A673 (cell line): ENCODE data around the gene SGSM2. TPM values are rescaled to one million over a fixed set of nuclear protein-coding genes. Genes with fewer than 3 reads are reported as not detected.

ENCODE experiments used
- BruUV-seq: library from RNA; stranded (reverse); fragments of 400-500 nt; replicated peaks from 2 replicates; lab custom pipeline; 2021; lab: Mats Ljungman, UMichigan
- CTCF ChIA-PET: fragments of 300-600 bp; sonication (Branson Sonifier 250); formaldehyde crosslinking; loops from one replicate; lab custom pipeline; 2022; ENCODE audit warnings: antibody characterized with exemption; lab: Charles Lee
- POLR2A ChIA-PET: fragments of 300-600 bp; sonication (Branson Sonifier 250); formaldehyde crosslinking; loops from one replicate; lab custom pipeline; 2022; ENCODE audit warnings: antibody characterized with exemption; ENCODE audit not compliant: low non-redundant PET; lab: Charles Lee
- DNase-seq: peaks from one replicate; pipeline ENCODE4 v3.0.0-alpha.2; 2015; ENCODE audit warnings: low spot score
- H3K27ac ChIP-seq: fragments of 200-600 bp; sonication (generic); 2 replicates; pipeline ENCODE4 v1.5.1; 2016; ENCODE audit warnings: mixed run types, low read depth, mild to moderate bottlenecking, mixed read lengths, antibody characterized with exemption, low read length; ENCODE audit not compliant: poor library complexity, severe bottlenecking
- H3K27me3 ChIP-seq: fragments of 200-600 bp; sonication (generic); replicated peaks from 2 replicates; pipeline ENCODE4 v1.6.1; 2017; ENCODE audit warnings: mixed run types, low read depth, mild to moderate bottlenecking, mixed read lengths, antibody characterized with exemption, low read length; ENCODE audit not compliant: insufficient read depth, poor library complexity
- H3K36me3 ChIP-seq: fragments of 200-600 bp; sonication (generic); 2 replicates; pipeline ENCODE4 v1.6.1; 2016; ENCODE audit warnings: mixed run types, mild to moderate bottlenecking, mixed read lengths, antibody characterized with exemption, low read length; ENCODE audit not compliant: insufficient read depth, poor library complexity, severe bottlenecking
- H3K4me1 ChIP-seq: fragments of 200-600 bp; sonication (generic); 2 replicates; pipeline ENCODE4 v1.6.1; 2017; ENCODE audit warnings: mixed run types, mild to moderate bottlenecking, mixed read lengths, antibody characterized with exemption, low read length; ENCODE audit not compliant: insufficient read depth, poor library complexity, severe bottlenecking
- H3K4me3 ChIP-seq: fragments of 200-600 bp; sonication (generic); 2 replicates; pipeline ENCODE4 v1.5.1; 2016; ENCODE audit warnings: low read depth, mixed run types, mild to moderate bottlenecking, mixed read lengths, low read length; ENCODE audit not compliant: poor library complexity, severe bottlenecking
- H3K9me3 ChIP-seq: fragments of 200-600 bp; sonication (generic); 2 replicates; pipeline ENCODE4 v1.6.1; 2016; ENCODE audit warnings: mixed run types, low read depth, mild to moderate bottlenecking, mixed read lengths, antibody characterized with exemption, low read length; ENCODE audit not compliant: poor library complexity, severe bottlenecking
- EZH2 ChIP-seq: fragments of 200-600 bp; sonication (generic); IDR thresholded peaks from 2 replicates; pipeline ENCODE4 v1.6.1; 2017; ENCODE audit warnings: borderline replicate concordance, low read depth, mild to moderate bottlenecking, mixed read lengths, antibody characterized with exemption, low read length; ENCODE audit not compliant: poor library complexity, severe bottlenecking
- intact Hi-C: fragments of 100-400 bp; cut with micrococcal nuclease; formaldehyde crosslinking; loops from one replicate; pipeline ENCODE4 v1.10.0; 2022; ENCODE audit not compliant: unreplicated experiment
- total RNA-seq: library from RNA; stranded (reverse); gene quantifications from 2 replicates; pipeline ENCODE4 v1.2.3, GENCODE V29; 2021
- TF ChIP-seq, protein P1 (sequence below): fragments of 300-800, 200-600 bp; sonication (generic); conservative IDR thresholded peaks from 2 replicates; pipeline ENCODE4 v1.5.1; 2017; ENCODE audit warnings: low read depth, mild to moderate bottlenecking, antibody characterized with exemption, low read length, moderate library complexity, mixed read lengths

SGSM2 gene
- total RNA-seq, 1 experiment from 2014 or later: 81.2 TPM

DNA sequence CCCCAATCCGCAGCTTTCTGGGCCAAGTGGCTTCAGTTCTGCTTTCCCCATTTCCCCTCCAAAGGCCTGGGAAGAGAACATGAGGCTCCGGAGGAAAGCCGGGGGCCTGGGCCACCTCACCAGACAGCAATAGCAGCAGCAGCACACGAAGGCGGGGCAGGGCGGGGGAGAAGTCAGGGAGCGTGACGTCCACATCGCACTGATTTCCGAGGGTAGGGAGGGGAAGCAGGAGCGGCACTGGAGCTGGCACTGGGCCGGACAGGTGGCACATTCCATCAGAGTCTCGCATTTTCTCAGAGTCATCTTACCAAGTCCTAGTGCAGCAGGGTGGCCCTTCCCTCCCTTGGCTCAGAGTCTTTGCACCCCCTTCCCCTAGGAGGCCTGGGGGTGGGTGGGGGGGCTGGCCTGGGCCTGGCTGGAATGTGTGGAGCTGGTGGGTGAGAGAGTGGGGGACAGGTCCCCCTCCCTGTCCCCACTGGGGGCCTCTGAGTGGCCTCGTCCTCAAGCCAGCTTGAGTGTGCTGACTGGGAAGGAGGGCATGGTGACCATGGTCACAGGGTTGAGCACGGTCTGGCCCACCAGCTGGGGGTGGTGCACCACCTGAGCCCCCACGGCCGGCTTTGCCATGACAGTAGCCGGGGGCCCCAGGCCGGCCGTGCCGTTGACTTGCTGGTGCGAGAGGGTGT is 49.2 kb downstream of the SGSM2 start:
- intact Hi-C loops: loop anchor here (10.0 kb wide), 1 partner anchor 298 kb away; no protein-coding TSS in a partner anchor
- H3K36me3 ChIP-seq: peaks cover 11% of the 10 kb centered on the region
- H3K4me3 ChIP-seq: no peak overlapping the region
- no peak for DNase-seq
- H3K4me1 ChIP-seq: no peaks in the 10 kb centered on the region
- no peaks in the 10 kb centered on the region for H3K9me3 ChIP-seq
- ChIA-PET POLR2A (no interaction called here), CTCF (no interaction called here)
- no peaks in the 10 kb centered on the region for H3K27me3 ChIP-seq
- TF ChIP-seq, protein P1, sequence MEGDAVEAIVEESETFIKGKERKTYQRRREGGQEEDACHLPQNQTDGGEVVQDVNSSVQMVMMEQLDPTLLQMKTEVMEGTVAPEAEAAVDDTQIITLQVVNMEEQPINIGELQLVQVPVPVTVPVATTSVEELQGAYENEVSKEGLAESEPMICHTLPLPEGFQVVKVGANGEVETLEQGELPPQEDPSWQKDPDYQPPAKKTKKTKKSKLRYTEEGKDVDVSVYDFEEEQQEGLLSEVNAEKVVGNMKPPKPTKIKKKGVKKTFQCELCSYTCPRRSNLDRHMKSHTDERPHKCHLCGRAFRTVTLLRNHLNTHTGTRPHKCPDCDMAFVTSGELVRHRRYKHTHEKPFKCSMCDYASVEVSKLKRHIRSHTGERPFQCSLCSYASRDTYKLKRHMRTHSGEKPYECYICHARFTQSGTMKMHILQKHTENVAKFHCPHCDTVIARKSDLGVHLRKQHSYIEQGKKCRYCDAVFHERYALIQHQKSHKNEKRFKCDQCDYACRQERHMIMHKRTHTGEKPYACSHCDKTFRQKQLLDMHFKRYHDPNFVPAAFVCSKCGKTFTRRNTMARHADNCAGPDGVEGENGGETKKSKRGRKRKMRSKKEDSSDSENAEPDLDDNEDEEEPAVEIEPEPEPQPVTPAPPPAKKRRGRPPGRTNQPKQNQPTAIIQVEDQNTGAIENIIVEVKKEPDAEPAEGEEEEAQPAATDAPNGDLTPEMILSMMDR: no peak
- no peak for TF ChIP-seq EZH2
- H3K27ac ChIP-seq: no peak overlapping the region
- no TSS peak for BruUV-seq

DNA sequence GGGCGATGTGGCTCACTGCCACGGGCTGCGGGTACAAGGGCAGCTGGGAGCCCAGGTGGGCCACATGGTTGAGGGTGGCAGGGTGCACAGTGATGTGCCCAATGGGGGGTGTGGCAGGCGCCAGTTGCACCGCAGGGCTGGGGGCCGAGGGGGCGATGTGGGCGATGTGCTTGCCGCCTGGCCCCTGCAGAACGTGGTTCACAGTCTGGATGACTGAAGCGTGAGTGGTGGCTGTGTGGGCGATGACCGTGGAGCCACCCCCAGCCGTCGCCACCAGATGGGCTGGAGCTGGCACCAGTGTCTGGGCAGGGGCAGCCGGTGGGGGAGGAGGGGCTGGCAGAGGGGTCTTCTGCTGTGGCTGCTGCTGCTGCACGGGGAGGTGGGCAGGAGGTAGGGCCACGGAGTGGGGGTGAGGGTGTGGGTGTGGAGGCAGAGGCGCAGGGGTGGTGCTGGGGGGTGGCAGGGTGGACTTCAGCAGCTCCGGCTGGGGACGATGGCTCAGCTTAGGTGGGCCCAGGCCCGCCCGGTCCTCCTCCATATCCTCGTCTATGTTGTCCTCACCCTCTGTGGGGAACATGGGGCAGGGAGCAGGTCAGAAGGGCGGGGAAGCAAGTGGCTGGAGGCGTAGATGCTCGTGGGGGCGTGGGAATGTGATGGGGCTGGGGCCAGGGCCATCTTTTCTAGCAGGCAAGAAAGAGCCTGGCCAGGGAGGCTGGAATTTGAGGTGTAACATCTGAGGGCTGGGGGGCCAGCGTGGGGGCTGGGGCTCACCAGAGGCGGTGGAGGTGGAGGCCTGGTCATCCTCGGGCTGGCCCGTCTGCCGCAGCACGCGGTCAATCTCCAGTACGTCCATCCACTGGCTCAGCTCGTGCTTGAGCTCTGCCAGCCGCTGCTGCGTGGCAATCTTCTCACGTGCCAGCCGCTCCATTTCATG is 50.1 kb downstream of the SGSM2 start:
- Histone ChIP-seq H3K27me3 (no peaks in the 10 kb centered on the region), H3K36me3 (peaks cover 11% of the 10 kb centered on the region), H3K27ac (no peak overlapping the region), H3K9me3 (no peaks in the 10 kb centered on the region), H3K4me1 (peaks cover 8% of the 10 kb centered on the region), H3K4me3 (no peak overlapping the region)
- TF ChIP-seq, protein P1: no peak
- no peak for TF ChIP-seq EZH2
- ChIA-PET CTCF (interaction anchor here (1.2 kb wide), 1 partner anchor 29 kb away, joined by 4 read pairs; no protein-coding TSS in a partner anchor), POLR2A (no interaction called here)
- no peak for DNase-seq
- no TSS peak for BruUV-seq
- intact Hi-C loops: loop anchor here (10.0 kb wide), 1 partner anchor 297 kb away; no protein-coding TSS in a partner anchor

DNA sequence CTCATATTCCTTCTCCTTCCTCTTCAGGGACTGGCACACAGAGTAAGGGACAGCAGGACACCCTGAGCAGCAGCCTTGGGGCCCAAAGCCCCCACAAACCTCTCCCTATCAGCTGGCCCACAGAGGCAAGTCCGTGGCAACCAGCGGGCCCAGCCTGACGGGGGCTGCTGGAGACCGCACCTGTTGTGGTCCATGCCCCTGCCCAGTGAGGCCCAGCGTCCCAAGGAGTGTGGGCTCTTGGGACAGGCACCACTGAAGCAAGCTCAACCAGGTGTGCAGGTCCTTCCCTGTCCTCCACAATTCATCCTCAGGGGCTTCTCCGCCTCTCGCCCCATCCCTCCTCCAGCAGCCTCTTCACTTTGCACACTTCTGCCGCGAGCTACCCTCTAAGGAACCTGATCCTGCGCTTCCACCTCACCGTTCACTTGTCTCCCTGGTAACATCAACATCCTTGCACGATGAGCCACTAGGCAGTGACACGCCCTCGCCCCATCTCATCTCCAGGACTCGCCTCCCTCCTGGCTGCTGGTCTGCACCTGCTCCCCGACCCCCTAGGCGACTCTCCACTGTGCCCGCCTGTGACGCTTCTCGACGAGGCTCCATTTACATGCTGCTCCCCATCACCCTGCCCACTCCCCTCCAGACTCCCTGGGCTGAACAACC is 50.9 kb downstream of the SGSM2 start:
- no peaks in the 10 kb centered on the region for H3K27me3 ChIP-seq
- H3K4me1 ChIP-seq: peaks cover 9% of the 10 kb centered on the region
- peaks cover 11% of the 10 kb centered on the region for H3K36me3 ChIP-seq
- BruUV-seq: no TSS peak
- POLR2A ChIA-PET: no interaction called here
- H3K27ac ChIP-seq: no peak overlapping the region
- CTCF ChIA-PET: interaction anchor here (1.2 kb wide), 1 partner anchor 28 kb away, joined by 4 read pairs; no protein-coding TSS in a partner anchor
- no peak overlapping the region for H3K4me3 ChIP-seq
- intact Hi-C loops: loop anchor here (10.0 kb wide), 1 partner anchor 297 kb away; no protein-coding TSS in a partner anchor
- no peaks in the 10 kb centered on the region for H3K9me3 ChIP-seq
- no peak for DNase-seq
- TF ChIP-seq EZH2: no peak
- TF ChIP-seq, protein P1: no peak
